ENCODE data around the gene LRRC26.
"Not testable (repeated sequence)": the region's sequence is repeated elsewhere in the genome, so short reads cannot be mapped to it uniquely, and the experiment has no call there.

The LRRC26 gene

DNA sequence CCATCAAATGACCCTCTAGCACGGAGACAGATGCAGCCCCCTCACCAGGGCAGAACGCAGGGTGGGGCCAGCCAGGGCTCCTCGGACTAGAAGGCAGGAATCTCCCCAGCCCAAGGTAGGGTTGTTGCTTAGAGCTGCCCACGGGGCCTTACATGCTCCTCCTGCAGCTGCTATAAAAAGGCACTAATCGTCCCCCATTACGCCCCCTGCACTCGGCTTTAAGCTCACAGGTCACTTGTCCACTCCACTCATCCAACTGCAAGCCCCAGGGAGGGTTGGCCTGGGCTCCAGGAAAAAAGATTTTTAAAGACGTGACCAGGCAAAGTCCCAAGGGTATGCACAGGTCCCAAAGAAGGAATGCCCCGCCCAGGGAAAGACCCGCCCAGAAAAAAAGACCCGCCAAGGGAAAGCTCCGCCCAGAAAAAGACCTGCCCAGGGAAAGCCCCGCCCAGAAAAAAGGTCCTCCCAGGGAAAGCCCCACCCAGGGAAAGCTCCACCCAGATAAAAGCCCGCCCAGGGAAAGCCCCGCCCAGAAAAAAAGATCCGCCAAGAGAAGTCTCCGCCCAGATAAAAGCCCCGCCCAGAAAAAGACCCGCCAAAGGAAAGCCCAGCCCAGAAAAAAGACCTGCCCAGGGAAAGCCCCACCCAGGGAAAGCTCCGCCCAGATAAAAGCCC is 19.8 kb downstream of the LRRC26 start:
- DNase-seq = peak; percentile 76

DNA sequence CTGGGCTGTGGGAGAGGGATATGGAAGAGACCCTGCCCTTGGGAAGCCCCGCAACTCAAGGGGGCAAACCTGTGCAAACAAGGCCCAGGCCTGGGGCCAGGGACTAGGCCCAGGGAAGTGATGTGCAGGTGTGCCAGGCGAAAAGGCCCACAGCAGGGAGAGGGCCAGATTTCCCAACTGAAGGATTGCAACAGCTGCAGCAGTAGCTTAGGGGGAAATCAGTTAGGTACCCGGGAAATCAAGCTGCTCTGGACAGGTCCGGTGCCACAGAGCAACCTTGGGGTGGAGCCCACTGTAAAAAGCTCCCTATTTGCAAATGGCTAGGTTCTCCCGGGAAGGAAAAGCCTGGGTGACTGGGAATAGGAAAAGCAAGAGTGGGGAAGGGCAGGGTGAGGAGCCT is 20.5 kb downstream of the LRRC26 start:
- no peak for DNase-seq

DNA sequence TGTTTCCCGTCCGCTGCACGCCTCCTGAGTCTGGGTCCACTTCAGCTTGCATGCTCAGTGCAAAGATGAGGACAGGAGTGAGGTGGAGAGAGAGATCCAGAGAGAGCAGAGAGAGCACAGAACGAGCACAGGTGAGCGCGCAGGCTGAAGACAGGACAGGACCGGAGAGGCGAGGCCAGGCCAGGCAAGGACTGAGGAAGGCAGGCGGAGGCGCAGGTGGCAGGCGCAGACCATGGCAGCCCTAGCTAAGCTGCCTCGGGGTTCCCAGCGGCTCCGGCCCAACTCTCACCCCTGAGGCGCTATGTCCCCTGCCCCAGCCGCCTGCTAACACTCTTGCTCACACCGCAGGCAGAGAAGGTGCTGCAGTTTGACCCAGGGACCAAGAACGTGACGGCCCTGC is 21.2 kb downstream of the LRRC26 start:
- DNase-seq = no peak

DNA sequence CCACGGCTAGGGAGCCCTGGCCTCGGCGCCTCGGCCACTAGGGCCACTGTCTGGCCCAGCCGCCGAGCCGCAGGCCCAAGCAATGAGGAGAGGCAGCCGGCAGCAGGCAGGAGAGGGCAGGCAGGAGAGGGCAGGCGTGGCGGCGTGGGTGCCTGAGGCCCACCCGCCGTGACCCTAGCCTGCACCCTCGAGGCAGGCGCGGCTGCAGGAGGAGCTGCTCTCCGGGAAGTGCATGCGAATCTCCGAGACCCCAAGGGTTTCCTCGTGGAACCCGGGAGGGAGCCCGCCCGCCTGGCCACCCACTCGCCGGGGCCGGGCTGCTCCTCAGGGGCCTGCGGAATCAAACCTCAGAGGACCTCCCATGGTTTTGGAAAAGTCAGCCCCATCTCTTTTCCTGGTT is 21.6 kb downstream of the LRRC26 start:
- no peak for DNase-seq

DNA sequence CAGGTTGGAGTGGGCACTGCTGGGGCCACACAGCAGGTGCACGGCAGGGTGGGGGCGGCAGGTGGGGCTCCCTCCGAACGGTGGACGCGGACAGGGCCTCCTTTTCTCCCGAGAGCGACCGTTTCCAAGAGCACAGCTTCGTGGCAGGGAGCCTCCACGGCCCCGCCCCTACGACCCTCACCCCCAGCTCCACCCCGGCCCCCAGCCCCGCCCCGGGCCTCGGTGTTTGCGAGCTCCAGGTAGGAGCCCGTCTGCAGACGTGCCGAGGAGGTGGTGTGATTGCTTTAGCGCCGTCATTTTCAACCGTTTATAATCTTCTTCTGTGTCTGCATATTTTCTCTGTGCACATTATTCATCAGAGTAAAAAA is 22.1 kb downstream of the LRRC26 start:
- no peak for DNase-seq

DNA sequence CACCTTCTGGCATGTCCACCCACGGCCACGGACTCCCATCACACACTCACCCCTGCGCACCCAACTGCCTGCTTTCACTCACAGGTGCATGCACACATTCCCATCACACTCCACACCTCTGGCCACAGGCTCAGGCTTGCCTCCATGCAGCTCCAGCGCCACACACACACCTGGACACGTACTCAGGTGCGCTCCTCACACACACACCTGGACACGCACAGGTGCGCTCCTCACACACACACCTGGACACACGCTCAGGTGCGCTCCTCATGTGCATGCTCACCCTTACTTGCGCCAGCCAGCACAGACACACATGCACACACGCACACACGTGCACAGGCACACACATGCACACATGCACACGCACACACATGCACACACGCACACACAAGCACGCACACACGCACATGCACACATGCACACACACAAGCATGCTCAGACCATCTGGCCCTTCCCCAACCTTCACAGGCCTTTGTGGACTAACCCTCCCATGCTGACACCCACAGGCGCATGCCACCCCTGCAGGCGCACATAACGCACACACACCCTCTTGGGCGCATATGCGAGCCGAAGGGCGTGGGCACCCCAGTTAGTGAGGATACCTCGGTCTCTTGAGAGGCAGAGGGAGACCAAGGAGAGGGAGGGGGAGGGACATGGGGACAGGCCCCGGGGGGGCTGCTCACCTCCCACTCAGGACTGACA is 22.6 kb downstream of the LRRC26 start:
- DNase-seq = no peak

DNA sequence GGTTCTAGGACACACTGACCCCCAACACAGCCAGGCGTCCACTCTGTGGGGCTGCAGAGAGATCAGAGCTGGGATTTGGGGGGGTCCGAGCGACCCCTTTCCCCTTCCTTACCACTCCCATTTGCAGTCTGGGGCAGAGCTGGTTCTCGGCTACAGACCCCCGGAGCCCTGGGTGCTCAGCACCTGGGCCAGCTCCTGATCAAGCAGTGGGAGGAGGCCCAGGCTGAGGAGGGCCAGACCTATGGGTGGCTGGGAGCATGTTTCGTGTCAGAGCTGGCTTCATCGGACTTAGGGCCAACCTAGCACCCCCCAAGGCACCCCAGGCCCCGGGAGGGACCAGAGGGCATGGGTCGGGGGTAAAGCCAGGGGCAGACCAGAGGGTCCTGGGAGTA is 23.3 kb downstream of the LRRC26 start:
- no peak for DNase-seq

DNA sequence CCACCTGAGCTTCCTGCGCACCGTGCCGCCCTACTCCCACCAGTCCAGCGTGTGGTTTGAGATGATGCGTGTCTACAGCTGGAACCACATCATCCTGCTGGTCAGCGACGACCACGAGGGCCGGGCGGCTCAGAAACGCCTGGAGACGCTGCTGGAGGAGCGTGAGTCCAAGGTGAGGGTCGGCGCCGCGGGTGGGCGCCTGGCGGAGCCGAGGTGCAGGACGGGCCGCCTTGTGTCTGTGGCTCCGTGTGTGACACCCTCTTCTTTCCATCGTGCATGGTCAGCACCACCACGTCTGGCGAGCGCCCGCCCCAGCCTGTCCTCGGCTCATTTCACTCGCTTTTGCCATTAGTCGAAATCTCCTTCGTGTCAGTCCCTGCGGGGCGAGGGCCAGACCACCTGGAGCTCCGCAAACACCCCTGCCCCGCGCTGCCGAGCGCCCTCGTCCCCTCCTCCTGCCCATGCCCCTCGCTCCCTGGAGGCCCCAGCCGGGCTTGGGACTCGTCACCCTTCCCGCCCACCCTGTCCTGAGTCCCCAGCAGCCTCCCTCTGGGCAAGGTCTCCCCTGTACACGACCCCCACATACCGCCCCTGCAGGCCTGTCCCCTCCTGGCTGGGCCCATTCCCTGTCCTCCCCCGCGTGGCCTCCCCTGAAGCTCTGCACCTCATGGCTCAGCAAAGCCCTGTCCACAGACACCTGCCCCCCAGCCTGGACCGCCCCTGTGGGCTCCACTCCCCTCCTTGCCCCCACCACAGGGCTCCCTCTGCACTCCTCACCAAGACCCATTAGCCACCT is 23.9 kb downstream of the LRRC26 start:
- no peak for DNase-seq

DNA sequence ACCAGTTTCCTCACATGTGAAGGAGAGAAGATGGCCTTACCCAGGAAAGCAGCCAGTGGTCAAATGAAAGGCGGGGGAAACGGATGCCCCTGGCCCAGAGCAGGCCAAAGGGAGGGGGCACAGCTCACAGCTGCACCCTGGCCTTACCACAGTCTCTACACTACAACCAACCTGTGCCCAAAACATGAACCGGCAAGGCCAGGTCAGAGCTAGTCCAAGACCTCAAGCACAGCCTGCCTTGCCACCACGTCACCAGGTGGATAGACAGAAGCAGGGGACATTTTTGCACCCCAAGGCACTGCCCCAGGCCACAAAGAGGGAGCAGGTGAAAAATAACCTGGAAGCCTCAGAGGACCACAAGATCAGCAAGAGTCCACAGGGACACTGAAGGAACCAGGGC is 26.4 kb downstream of the LRRC26 start:
- DNase-seq = no peak

DNA sequence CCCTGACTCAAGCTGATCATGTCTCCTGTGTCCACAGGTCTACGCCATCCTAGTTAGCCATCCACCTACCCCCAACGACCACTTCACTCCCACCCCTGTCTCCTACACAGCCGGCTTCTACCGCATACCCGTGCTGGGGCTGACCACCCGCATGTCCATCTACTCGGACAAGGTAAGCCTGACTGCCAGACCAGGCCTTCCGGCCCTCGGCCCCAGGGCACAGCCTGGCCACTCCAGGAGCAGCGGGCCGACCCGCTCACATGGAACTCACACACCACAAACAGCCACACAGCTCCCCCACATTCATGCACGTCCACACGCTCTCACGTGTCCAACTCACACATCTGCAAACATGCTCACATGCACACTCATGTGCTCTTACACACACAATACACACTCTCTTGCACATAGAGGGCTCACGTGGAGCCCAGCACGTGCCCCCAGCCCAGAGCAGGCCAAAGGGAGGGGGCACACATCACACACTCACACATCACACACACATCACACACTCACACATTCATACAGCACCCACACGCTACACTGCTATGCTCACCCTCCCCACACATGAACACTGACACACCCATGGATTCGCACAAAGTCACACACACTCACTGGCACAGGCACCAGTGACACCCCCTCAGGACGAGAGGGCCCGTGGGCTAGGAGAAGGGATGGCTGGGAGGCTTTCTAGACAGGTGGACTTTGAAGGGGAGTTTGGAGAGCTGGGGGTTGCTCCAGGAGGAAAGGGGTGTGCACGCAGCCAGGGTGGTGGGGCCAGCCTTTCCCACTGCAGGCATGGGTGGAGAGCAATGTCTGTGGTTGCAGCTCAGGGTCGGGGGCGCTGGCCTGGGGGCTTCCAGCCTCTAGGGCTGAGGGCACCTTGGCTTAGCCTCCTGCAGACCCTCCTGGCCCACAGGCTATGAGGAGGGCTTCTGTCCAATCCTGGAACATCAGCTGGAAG is 27.6 kb downstream of the LRRC26 start:
- no peak for DNase-seq

DNA sequence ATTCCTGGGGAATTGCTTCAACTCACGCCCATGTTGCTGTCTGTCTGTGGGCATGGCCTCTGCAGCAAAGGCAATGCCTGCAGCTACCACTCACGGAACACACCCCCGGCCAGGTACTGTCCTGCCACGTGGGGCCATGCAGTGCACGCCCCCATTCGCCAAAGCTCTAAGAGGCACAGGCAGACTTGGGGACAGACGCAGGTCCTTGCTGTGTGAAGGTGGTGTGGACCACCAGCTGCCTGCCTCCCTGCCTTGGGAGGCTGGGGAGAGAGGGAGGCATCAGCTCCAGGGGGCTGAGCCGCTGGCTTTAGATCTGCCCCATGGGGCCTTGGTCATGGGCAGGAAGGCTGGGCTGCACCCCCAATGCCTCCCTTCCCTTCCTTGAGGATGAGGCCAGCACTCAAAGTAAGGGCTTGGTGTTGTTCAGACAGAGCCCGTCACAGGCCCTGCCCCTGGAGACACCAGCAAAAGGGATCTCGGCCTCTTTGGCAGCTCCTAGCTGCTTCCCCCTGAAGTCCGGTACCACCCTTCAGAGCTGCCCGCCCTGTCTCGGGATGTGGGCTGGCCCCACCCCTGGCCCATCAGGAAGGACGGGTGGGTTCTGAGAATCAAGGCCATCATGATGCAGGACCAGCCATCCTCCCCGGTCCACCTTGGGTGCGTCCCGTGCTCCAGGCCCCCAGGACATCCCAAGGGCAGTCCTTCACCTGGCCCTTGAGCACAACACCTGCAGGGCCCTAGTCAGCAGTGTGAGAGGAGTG is 28.6 kb downstream of the LRRC26 start:
- DNase-seq = no peak

DNA sequence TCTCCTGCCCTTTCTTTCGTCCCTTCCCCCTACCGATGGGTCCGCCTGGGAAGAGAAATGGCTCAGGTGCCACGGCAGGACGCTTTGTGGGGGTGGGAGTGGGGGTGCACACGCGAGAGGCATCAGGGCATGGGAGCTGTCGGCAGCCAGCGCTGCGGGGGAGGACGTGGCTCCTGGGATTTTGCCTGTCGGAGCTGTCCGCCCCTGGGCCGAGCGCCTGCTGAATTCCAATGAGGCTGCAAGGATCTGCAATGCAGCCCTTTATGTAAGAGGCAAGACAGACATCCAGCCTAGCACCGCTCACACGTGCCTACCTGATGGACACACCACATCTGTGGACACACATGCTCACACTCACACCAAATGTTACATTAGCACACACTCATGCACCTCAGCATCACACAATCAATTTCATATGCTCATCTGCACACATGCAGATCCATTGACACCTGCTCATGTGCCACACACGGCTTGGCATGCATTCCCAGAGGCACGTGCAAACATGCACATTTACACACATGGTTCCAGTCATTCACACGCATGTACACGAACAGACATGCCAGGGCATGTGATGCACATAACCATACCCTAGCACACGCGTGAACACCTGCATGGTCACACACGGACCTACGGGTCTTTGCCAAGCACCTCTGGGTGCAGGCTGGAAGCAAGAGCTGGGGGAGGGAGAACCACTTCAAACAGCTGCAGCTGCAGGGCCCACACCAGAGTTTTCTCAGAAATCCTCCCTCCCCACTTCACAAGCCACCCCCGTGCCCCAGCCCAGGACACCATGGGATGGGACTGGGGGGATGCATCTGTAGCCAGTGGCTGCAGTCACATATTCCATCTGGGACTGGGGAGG is 29.5 kb downstream of the LRRC26 start:
- DNase-seq = no peak

DNA sequence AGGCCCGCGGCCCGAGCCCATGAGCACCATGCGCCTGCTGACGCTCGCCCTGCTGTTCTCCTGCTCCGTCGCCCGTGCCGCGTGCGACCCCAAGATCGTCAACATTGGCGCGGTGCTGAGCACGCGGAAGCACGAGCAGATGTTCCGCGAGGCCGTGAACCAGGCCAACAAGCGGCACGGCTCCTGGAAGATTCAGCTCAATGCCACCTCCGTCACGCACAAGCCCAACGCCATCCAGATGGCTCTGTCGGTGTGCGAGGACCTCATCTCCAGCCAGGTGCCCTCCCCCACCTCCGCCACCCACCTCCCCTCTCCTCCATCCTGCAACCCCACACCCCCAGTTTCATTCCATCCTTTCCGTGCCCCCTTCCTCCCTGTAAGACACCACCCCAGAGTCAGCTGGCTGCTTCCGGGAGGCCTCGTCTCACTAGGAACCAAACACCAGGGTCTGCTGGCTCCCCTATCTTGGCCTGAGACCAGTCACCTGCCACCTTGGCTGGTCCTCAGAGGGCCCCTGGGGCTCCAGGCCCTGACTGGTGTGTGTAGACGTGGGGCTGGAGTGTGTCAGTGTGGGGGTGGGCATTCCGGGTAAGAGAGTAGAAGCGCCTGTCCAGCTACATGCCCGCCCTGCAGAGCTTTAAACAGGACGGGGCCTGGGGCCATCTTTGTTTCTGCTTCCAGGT is 30.2 kb downstream of the LRRC26 start:
- DNase-seq = no peak

DNA sequence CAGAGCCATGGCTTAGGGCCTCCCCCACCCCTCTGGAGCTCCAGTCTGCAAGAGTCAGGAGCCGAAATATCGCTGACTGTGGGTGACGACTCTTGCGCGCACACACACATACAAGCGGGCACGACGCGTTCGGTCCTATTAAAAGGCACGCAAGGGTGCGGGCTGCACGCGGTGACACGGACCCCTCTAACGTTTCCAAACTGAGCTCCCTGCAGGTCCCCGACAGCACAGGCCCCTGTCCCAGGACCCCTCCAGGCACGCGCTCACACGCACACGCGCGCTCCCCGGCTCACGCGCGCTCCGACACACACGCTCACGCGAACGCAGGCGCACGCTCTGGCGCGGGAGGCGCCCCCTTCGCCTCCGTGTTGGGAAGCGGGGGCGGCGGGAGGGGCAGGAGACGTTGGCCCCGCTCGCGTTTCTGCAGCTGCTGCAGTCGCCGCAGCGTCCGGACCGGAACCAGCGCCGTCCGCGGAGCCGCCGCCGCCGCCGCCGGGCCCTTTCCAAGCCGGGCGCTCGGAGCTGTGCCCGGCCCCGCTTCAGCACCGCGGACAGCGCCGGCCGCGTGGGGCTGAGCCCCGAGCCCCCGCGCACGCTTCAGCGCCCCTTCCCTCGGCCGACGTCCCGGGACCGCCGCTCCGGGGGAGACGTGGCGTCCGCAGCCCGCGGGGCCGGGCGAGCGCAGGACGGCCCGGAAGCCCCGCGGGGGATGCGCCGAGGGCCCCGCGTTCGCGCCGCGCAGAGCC is 31.0 kb downstream of the LRRC26 start, which contains the start of gene GRIN1:
TSS of gene GRIN1 (plus strand) at position 433 of the 746 bp plus-strand sequence. CDS start 333 bp downstream, outside the sequence.
- no peak for DNase-seq

DNA sequence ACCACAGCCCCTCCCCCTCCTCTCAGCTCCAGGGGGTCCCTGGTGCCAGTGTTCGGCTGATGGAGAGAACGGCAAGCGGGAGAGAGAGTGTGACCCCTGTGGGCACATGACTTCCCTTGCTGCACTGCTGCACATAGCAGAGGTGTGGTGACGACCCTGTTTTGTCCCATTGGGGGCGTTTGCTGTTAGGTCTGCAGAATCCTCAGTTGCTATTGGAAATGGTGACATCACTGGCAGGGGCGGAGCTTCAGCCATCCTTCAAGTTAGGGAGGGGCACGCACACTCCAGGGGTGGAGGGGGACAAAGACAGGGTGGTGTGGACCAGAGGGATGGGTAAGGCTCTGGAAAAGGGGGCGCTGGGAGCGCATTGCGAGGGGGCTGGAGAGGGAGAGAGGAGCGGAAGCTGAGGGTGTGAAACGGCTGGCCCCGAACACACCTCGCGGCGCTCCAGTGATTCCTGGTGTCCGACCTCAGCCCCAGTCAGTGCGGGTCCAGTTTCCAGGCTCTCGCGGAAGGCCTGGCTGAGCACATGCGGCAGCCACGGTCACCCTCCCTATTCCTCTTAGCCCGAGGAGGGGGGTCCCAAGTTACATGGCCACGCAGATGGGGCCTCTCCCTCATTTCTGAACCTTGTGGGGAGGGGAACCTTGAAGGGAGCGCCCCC is 31.7 kb downstream of the LRRC26 start:
- no peak for DNase-seq

DNA sequence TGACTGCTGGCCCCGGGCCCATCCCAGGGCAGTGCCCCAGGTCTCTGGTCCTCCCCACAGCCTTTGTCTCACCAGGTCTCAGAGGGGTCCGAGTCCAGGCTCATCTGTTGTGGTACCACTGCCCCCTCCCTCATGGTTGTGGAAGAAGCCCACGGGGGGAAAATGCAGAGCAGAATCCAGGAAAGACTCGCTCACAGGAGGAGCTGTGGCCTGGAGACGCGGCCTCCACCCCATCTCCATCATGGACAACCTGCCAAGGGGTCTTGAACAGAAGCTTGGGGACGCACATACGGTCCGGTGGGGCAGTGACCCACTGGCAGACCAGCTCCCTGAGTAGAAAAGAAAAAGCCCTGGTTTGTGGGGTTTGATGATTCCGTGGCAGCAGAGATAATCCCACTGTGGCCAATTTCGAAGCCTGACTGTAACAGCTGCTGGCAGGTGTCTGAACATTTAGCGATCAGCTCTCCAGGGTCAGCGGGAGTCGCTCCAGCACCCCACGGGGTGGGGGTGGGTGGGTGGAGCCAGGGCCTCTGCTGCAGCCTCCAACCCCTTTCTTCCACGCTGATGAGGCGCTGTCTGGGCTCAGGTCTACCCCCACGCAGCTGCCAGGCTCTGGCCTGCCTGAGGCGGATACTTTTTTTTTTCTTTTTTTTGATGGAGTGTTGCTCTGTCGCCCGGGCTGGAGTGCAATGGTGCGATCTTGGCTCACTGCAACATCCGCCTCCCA is 32.8 kb downstream of the LRRC26 start:
- no peak for DNase-seq

DNA sequence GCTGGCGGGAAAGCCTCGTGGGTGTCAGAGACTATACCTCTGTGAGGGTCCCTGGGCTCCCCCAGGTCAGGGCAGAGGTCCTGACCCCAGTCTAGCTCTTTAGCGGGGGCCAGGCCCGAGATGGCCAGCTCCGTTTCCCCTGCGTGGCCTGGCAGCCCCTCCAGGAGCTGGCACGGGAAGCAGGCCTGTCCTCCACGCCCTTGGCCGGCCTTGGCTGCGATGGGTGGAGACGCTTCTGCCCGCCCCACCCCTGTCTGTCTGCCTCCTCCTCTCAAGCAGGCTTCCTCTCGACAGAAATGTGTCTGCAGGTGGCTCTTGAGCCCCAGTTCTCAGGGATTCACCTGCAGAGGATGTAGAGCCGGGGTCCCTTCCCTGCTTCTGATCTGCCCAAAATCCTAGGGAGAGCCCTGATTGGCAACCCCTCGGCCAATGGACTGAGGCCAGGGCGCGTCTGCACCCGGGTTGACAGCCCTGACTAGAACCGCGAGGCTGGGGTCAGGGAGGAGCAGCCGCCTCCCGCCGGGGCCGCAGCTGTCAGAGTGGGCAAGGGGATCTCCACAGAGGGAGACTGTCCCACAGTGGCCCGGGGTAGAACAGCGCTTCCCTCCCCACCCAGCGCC is 33.5 kb downstream of the LRRC26 start:
- no peak for DNase-seq

DNA sequence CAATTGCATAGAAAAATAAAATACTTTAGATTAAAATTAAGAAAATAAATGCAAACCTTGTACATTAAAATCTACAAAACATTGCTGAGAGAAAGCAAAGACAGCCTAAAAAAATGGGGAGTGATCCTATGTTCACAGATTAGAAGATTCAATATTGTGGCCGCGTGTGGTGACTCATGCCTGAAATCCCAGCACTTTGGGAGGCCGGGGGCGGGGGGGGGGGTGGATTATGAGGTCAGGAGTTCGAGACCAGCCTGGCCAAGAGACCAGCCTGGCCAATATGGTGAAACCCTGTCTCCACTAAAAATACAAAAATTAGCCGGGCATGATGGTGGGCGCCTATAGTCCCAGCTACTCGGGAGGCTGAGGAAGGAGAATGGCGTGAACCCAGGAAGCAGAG is 34.7 kb downstream of the LRRC26 start:
- DNase-seq = not testable (repeated sequence)
